Transverse colon (tissue), 4 donors: ENCODE results near the gene PSG1. TPM values are rescaled to one million over a fixed set of nuclear protein-coding genes. Genes with fewer than 3 reads are reported as not detected.
"Not testable (repeated sequence)": the region's sequence is repeated elsewhere in the genome, so short reads cannot be mapped to it uniquely, and the experiment has no call there.

Experiments used
- DNase-seq: peaks from one replicate; pipeline ENCODE4 v3.0.0-alpha.2; 2019
- H3K27ac ChIP-seq, 4 donors: fragments of 200-600 bp; sonication (generic); 2 replicates each; pipeline ENCODE4 v1.5.1; 2016 to 2018; ENCODE audit warnings: inconsistent platforms in 4 of 4
- H3K27me3 ChIP-seq: fragments of 200-600 bp; sonication (generic); 2 replicates; pipeline ENCODE4 v1.5.1; 2017; ENCODE audit warnings: inconsistent platforms
- H3K36me3 ChIP-seq, 4 donors: fragments of 200-600 bp; sonication (generic); 2 replicates each; pipeline ENCODE4 v1.5.1; 2017 to 2019; ENCODE audit warnings: inconsistent platforms in 4 of 4
- H3K4me1 ChIP-seq, 4 donors: fragments of 200-600 bp; sonication (generic); 2 replicates each; pipeline ENCODE4 v1.5.1; 2017 to 2020; ENCODE audit warnings: inconsistent platforms in 4 of 4
- H3K4me3 ChIP-seq, 4 donors: fragments of 200-600 bp; sonication (generic); 1 replicate in 1 of 4; 2 replicates in 3 of 4; pipeline versions ENCODE4 v1.5.1 to v1.6.1; 2017 to 2019; ENCODE audit warnings: inconsistent platforms in 4 of 4
- H3K9me3 ChIP-seq, 2 donors: fragments of 200-600 bp; sonication (generic); 2 replicates each; pipeline ENCODE4 v1.5.1; 2017 to 2019; ENCODE audit warnings: inconsistent platforms in 2 of 2
- EP300 ChIP-seq: sonication (generic); formaldehyde crosslinking; IDR thresholded peaks from one replicate; pipeline ENCODE4 v1.6.1; 2017; ENCODE audit warnings: antibody characterized with exemption, low read depth
- POLR2A ChIP-seq: fragments of 450-650 bp; IDR thresholded peaks from one replicate; pipeline ENCODE4 v1.6.1; 2016; ENCODE audit warnings: antibody characterized with exemption, mild to moderate bottlenecking, moderate library complexity
- POLR2AphosphoS5 ChIP-seq, 3 donors: sonication (generic); formaldehyde crosslinking; IDR thresholded peaks; one replicate each; pipeline ENCODE4 v1.6.1; 2016; ENCODE audit warnings: antibody characterized with exemption in 3 of 3
- WGBS, 2 donors: methylation state at CpG; one replicate each; pipeline ENCODE4 v1.1.5; 2018; ENCODE audit warnings: low coverage in 1 of 2; 5-methylcytosine and 5-hydroxymethylcytosine counted together
- in situ Hi-C, 4 donors: fragments of 200-750 bp; cut with MboI; loops; one replicate each; pipeline versions ENCODE4 v1.15.0 to v1.15.1; 2017; ENCODE audit warnings: low sequenced_read_pairs in 3 of 4, low pct_ligation_motif_present in 1 of 4, low pct_unique_long_range_greater_than_20kb in 1 of 4
- intact Hi-C: fragments of 100-400 bp; cut with DNase I; formaldehyde crosslinking; loops from one replicate; pipeline ENCODE4 v1.15.1; 2023; ENCODE audit warnings: low total_unique reads
- total RNA-seq, 4 donors: library from RNA; depleted of rRNA; stranded (reverse); fragments of >200 nt; gene quantifications; one replicate each; pipeline ENCODE4 v1.1.0, GENCODE V29; 2016
- TF ChIP-seq, protein P1 (sequence below), 5 experiments: fragments of 200-600 bp in 3 of 5; fragments of 450-650 bp in 2 of 5; sonication (generic) in 3 of 5; IDR thresholded peaks; 1 replicate in 2 of 5; 2 replicates in 3 of 5; pipeline ENCODE4 v1.5.1; 2016 to 2017; ENCODE audit warnings: antibody characterized with exemption in 5 of 5, inconsistent platforms in 3 of 5, mild to moderate bottlenecking in 2 of 5, moderate library complexity in 1 of 5

The PSG1 gene
- total RNA-seq, 4 donors from 2014 or later = not detected

DNA sequence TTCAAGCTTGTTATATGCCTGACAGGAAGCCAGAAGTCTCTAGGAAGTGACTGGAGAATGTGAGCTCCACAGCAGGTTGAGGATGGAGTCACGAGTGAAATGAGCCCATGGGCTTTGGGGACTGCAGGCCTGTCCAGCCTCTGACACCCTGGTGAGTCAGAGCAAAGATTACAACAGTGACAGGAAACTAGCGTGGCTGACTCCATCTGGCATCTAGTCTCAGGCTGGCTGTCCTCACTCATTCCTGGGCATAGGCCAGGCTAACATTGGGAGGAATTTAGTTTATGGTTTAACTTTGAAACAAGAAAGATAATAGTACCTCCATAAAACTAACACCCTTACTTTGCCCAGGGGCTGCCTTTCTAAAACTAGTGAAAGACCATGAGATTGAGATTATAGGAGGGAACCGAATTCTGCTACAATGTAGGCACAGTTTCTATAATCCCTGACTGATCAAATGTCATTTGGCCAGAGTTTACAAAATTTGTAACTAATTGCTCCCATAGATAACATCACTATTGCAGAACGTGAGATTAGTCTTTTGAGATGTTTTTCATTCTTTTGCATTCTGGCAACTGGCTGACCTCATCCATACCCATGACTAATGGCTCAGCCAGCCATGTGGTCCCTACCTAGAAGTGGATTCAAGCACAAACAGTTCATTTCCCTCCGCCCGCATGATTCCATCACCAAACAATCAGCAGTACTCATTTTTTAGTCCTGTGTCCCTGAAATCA lies 28.4 kb downstream of the PSG1 start:
- intact Hi-C loops = no loop called here
- Histone ChIP-seq H3K4me3 (no peak overlapping the region), H3K9me3 (no peaks in the 10 kb centered on the region), H3K27me3 (no peaks in the 10 kb centered on the region), H3K36me3 (no peaks in the 10 kb centered on the region), H3K27ac (peak overlapping the region in 3 of 4 donors; percentile 17 to 62 (median 53)), H3K4me1 (peaks cover 0 to 6% (median 0%) of the 10 kb centered on the region in 4 donors)
- TF ChIP-seq, protein P1, sequence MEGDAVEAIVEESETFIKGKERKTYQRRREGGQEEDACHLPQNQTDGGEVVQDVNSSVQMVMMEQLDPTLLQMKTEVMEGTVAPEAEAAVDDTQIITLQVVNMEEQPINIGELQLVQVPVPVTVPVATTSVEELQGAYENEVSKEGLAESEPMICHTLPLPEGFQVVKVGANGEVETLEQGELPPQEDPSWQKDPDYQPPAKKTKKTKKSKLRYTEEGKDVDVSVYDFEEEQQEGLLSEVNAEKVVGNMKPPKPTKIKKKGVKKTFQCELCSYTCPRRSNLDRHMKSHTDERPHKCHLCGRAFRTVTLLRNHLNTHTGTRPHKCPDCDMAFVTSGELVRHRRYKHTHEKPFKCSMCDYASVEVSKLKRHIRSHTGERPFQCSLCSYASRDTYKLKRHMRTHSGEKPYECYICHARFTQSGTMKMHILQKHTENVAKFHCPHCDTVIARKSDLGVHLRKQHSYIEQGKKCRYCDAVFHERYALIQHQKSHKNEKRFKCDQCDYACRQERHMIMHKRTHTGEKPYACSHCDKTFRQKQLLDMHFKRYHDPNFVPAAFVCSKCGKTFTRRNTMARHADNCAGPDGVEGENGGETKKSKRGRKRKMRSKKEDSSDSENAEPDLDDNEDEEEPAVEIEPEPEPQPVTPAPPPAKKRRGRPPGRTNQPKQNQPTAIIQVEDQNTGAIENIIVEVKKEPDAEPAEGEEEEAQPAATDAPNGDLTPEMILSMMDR (IDR thresholded peaks at IDR 0.05) = no peak
- TF ChIP-seq POLR2AphosphoS5 (IDR thresholded peaks at IDR 0.05) = peak in 1 of 3 donors; percentile 43
- 54 to 58% methylated on average over 5 to 6 of the region's 6 CpGs for WGBS, 2 donors
- in situ Hi-C loops = no loop called here
- peak; percentile 15 for DNase-seq

DNA sequence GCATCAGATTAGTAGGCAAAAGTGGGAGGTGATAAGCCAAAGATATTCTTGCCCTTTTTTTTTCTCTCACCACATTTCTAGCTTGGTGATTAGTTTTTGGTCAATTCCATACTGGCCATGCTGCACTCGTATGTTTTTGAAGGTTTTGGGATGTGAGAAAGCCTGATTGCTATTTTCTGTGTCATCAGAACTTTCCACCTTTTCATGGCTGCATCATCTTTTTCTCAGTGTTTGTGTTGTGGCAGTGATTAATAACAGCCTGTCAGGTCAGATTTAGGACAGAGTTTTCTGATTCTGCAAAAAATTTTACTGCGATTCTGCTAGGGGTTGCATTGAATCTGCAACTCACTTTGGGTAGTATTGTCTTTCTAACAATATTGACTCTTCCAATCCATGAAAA lies 32.9 kb downstream of the PSG1 start:
- Histone ChIP-seq H3K27ac (no peak overlapping the region), H3K9me3 (no peaks in the 10 kb centered on the region), H3K4me1 (no peaks in the 10 kb centered on the region), H3K4me3 (no peak overlapping the region), H3K36me3 (no peaks in the 10 kb centered on the region), H3K27me3 (no peaks in the 10 kb centered on the region)
- 57 to 68% methylated on average over 2 of the region's 2 CpGs for WGBS, 2 donors
- TF ChIP-seq POLR2A = no peak
- no peak for TF ChIP-seq POLR2AphosphoS5 (IDR thresholded peaks at IDR 0.05)
- TF ChIP-seq, protein P1 (IDR thresholded peaks at IDR 0.05) = no peak
- TF ChIP-seq EP300 = no peak
- no peak for DNase-seq
- intact Hi-C loops (no loop called here), in situ Hi-C loops (no loop called here)

DNA sequence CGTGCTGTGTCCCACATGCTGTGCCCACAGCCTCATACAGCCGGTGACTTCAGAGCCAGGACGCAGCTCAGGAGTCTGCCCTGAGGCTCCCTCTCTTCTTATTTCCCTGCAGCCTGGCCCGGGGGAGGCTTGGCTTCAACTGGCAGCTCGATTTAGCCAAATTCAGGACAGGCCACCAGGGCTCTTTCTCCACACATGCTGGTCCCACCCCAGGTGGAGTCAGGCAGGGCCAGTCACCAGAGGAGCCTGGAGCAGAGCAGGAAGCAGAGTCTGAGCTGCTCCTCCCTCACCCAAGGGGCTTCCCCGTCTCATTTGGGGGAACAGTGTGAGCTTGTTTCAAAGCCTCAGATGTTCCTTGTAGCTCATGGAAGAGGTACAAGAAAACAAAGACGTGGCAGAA lies 35.9 kb downstream of the PSG1 start:
- H3K4me1 ChIP-seq, H3K36me3 ChIP-seq, in situ Hi-C loops, H3K27me3 ChIP-seq, H3K9me3 ChIP-seq, H3K27ac ChIP-seq, H3K4me3 ChIP-seq, intact Hi-C loops, DNase-seq: not testable (repeated sequence)
- WGBS, 2 donors = 62 to 68% methylated on average over 4 to 7 of the region's 7 CpGs

DNA sequence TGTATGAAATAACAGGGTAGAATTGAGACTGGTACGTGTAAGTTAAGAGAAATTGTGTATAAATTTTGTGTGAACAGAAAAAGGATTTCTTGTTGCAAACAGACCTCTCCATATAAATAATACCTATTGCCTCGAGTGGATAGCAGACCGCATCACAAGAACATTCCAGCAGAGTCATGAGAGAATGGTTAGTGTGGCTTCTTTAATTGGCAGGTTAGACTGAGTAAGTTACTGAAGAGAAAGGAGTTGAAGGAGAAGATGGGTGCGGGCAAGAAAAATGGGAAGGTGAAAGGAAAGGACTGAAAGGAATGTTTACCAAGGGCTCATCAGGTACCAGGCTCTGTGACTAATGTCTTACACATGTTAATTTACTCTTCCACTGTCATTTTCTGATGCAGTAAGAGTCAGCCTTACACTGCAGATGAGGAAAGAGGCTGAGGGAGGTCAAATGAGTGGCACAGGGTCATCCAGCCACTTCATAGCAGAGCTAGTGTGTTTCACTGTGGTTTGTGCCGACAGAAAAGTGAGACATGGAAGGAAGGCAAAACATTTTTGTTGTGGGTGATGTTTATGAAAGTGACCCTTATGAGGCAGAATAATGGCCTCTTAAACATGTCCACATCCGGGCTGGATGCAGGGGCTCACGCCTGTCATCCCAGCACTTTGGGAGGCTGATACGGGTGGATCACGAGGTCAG lies 46.6 kb downstream of the PSG1 start:
- H3K36me3 ChIP-seq, H3K4me3 ChIP-seq, H3K27ac ChIP-seq, H3K27me3 ChIP-seq, H3K9me3 ChIP-seq, in situ Hi-C loops, DNase-seq, intact Hi-C loops, H3K4me1 ChIP-seq: not testable (repeated sequence)
- 78 to 83% methylated on average over 5 to 9 of the region's 9 CpGs for WGBS, 2 donors

- in situ Hi-C loops, H3K4me1 ChIP-seq, H3K27me3 ChIP-seq, H3K27ac ChIP-seq, H3K36me3 ChIP-seq, H3K4me3 ChIP-seq, intact Hi-C loops, DNase-seq, H3K9me3 ChIP-seq: not testable (repeated sequence)
- 57 to 64% methylated on average over 3 of the region's 3 CpGs for WGBS, 2 donors
Observed at GRCh38 chr19:42832023-42832680, 47.4 kb downstream of the PSG1 start.
